Stimulated activated CD4-positive, alpha-beta T cell treated with anti-CD3 and anti-CD28 coated beads, Interleukin-1b, Interleukin-23, amount 100 ng/mL, for 1 hour (primary cell): ENCODE data around the gene KIAA1958.
"Not testable (repeated sequence)": the region's sequence is repeated elsewhere in the genome, so short reads cannot be mapped to it uniquely, and the experiment has no call there.

Experiments used
- DNase-seq, 2 donors: peaks; one replicate each; pipeline ENCODE4 v3.0.0-alpha.2; 2020; ENCODE audit warnings: low read depth in 2 of 2

The KIAA1958 gene

GRCh38 chr9:112555844-112556482, 69.3 kb downstream of the KIAA1958 start:
- no peak for DNase-seq

GRCh38 chr9:112556497-112557442, 70.1 kb downstream of the KIAA1958 start:
- DNase-seq: no peak

GRCh38 chr9:112558476-112558875, 71.8 kb downstream of the KIAA1958 start:
- DNase-seq: no peak

- DNase-seq: no peak
Observed at GRCh38 chr9:112558978-112559377, 72.4 kb downstream of the KIAA1958 start.

GRCh38 chr9:112559629-112560413, 73.2 kb downstream of the KIAA1958 start:
- no peak for DNase-seq

- no peak for DNase-seq
Observed at GRCh38 chr9:112562235-112562958, 75.8 kb downstream of the KIAA1958 start.

- DNase-seq: no peak
Observed at GRCh38 chr9:112569186-112569585, 82.6 kb downstream of the KIAA1958 start.

- DNase-seq: no peak
Observed at GRCh38 chr9:112570671-112571167, 84.1 kb downstream of the KIAA1958 start.

GRCh38 chr9:112571624-112572355, 85.2 kb downstream of the KIAA1958 start:
- no peak for DNase-seq

- no peak for DNase-seq
Observed at GRCh38 chr9:112572416-112572815, 85.8 kb downstream of the KIAA1958 start.

GRCh38 chr9:112574008-112574407, 87.4 kb downstream of the KIAA1958 start:
- no peak for DNase-seq

- no peak for DNase-seq
Observed at GRCh38 chr9:112575107-112575506, 88.5 kb downstream of the KIAA1958 start.

- no peak for DNase-seq
Observed at GRCh38 chr9:112581469-112582176, 95.0 kb downstream of the KIAA1958 start.

GRCh38 chr9:112582371-112583262, 96.0 kb downstream of the KIAA1958 start:
- no peak for DNase-seq

- DNase-seq: no peak
Observed at GRCh38 chr9:112586599-112587155, 100.0 kb downstream of the KIAA1958 start.

- DNase-seq: not testable (repeated sequence)
Observed at GRCh38 chr9:112591875-112592274, 105.2 kb downstream of the KIAA1958 start.

- DNase-seq: no peak
Observed at GRCh38 chr9:112599732-112600131, 113.1 kb downstream of the KIAA1958 start.

- no peak for DNase-seq
Observed at GRCh38 chr9:112601636-112602035, 115.0 kb downstream of the KIAA1958 start.

- no peak for DNase-seq
Observed at GRCh38 chr9:112604790-112605189, 118.2 kb downstream of the KIAA1958 start.
